GM18517 (cell line): Measurements from ENCODE around the gene CHI3L1.

ENCODE experiments used
- ATAC-seq: cut with Tn5 transposase; IDR thresholded peaks from one replicate; pipeline ENCODE4 v1.9.1; 2021; ENCODE audit warnings: mild to moderate bottlenecking, moderate library complexity; ENCODE audit not compliant: unreplicated experiment

Gene CHI3L1

GRCh38 chr1:203136409-203137042 lies 50.0 kb downstream of the CHI3L1 start:
- no peak for ATAC-seq

DNA sequence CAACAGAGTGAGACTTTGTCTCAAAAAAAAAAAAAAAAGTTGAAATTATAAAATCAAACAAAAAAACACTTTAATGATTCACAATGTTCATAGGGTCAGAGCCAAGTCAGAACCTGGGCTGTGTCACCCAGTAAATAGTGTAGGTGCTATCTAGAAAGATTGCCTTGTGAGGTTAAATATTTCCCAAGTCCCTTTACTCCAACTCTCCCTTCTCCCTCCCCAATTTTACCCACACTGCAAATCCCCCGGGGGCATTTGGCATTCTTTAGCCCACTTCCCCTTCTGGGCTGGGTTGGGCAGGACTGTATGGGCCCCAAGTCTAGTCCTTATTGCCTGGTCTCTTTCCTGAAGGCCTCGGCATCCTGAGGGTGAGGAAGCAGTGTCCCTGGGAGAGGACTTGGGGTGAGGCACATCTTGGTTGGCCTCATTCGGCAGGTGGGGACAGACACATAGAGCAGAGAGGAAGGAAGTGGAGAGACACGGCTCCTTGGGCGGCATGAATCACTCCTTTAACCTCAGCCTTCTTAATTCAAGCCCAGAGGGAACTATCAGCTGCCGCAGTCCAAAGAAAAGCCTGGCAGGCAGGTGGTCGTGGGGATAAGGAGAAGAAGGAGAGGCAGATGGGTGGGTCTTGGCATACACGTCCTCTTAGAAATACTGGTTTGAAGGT lies 50.7 kb downstream of the CHI3L1 start:
- no peak for ATAC-seq

DNA sequence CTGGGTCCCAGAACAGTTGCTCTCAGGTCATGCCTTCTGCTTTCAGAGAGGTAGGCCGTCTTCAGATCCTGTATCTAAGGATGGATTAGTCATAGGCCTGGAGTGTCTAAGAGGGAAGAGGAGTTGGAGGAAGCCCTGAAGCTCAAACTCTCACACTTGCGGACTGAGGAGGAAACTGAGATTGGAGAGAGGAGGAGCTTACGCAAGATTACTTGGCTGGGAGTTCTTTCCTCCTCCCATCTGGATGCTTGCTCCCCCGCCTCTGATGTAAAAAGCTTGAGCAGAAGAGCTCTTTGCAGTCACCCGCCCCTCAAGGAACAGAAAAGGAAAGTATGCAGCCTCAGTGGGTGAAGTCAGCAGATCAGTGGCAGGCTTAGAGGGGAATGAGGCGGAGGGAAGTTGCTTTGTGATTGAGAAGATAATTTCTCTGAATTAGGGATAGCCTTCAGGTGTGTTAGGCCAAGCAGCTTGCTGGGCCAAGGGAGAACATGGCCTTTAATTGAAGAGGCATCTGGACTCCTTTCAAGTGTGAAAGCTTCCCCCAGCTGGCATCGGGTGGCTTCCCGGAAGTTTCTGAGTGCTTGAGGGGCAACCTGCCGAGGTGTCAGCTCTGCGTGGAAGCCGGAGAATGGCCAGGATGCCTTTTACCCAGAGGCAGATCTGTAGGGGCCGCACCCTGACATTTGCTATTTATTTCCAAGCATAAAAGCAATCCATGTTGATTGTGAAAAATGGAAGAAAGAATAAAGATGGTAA lies 52.4 kb downstream of the CHI3L1 start:
- ATAC-seq = no peak

- no peak for ATAC-seq
Measured at GRCh38 chr1:203131548-203132200, 54.8 kb downstream of the CHI3L1 start.

GRCh38 chr1:203130358-203130985 lies 56.0 kb downstream of the CHI3L1 start:
- no peak for ATAC-seq

DNA sequence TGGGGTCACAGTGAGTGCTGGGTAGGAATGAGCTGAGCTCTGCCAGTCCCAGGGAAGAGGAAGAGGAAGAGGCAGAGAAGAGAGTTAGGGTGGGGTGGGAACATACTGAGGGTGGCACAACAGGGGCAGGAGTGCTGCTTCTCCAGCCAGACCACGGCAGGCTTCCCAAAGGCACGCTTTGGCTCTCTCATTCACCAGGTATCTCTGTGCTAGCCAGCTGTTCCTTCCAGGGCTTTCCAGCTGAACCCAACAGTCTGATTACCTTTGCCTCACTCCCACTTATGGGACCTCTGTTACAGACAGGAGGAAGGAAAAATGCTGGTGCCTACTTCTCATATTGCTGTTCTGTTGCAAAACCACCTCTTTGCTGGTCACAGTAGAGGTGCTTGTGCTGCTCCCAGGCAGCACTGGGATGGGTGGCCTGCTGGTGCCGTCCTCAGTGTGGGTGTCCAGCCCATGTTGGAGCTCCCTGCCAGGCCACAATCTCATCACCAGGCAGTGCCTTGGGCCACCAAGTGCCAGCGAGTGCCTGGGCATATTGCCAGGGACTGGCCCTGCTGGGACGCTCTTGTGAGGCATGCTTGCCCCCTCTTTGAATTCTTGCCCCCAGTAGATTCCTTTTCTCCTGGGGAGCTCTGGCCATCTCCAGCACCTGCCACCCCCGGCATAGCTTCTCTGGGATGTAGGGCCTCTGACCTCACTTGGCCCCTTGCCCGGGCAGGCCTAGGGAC lies 56.8 kb downstream of the CHI3L1 start:
- no peak for ATAC-seq
